CD8-positive, alpha-beta memory T cell (primary cell): ENCODE data around the gene AVPR1B. TPM values are rescaled to one million over a fixed set of nuclear protein-coding genes. Genes with fewer than 3 reads are reported as not detected.

Source experiments
- CTCF ChIA-PET: fragments of 350-600 bp; sonication (Branson Sonifier 250); formaldehyde crosslinking; loops from one replicate; lab custom pipeline; 2021; ENCODE audit warnings: antibody characterized with exemption; lab: Charles Lee
- POLR2A ChIA-PET: fragments of 350-600 bp; sonication (Branson Sonifier 250); formaldehyde crosslinking; loops from one replicate; lab custom pipeline; 2021; ENCODE audit warnings: antibody characterized with exemption; lab: Charles Lee
- DNase-seq, 5 donors: peaks; one replicate each; pipeline versions ENCODE4 v3.0.0 to v3.0.0-alpha.2; 2020 to 2022; ENCODE audit warnings: mixed read lengths in 1 of 5
- H3K27ac ChIP-seq: one replicate; pipeline ENCODE4 v1.7.0; 2013; ENCODE audit warnings: low read depth, mild to moderate bottlenecking, low read length, moderate library complexity
- H3K27me3 ChIP-seq: 2 replicates; pipeline ENCODE4 v1.7.0; 2013; ENCODE audit warnings: low read length, mild to moderate bottlenecking; ENCODE audit not compliant: insufficient read depth, poor library complexity, severe bottlenecking
- H3K36me3 ChIP-seq: 2 replicates; pipeline ENCODE4 v1.7.0; 2013; ENCODE audit warnings: mild to moderate bottlenecking, low read length, moderate library complexity; ENCODE audit not compliant: insufficient read depth
- H3K4me1 ChIP-seq: 2 replicates; pipeline ENCODE4 v1.7.0; 2013; ENCODE audit warnings: mild to moderate bottlenecking, low read length, moderate library complexity; ENCODE audit not compliant: insufficient read depth
- H3K4me3 ChIP-seq: 2 replicates; pipeline ENCODE4 v1.7.0; 2013; ENCODE audit warnings: mild to moderate bottlenecking, low read length
- H3K9me3 ChIP-seq: 2 replicates; pipeline ENCODE4 v1.7.0; 2013; ENCODE audit warnings: mild to moderate bottlenecking, low read length
- H3K27ac Mint-ChIP-seq, 8 donors: one replicate each; pipeline ENCODE4 v1.8.0; 2020 to 2021; ENCODE audit warnings: mixed read lengths in 8 of 8, mild to moderate bottlenecking in 6 of 8, inconsistent platforms in 3 of 8, moderate library complexity in 3 of 8
- H3K27me3 Mint-ChIP-seq, 2 donors: one replicate each; pipeline ENCODE4 v1.8.0; 2020 to 2021; ENCODE audit warnings: mixed read lengths in 2 of 2, mild to moderate bottlenecking in 1 of 2, moderate library complexity in 1 of 2
- H3K36me3 Mint-ChIP-seq, 3 donors: one replicate each; pipeline ENCODE4 v1.8.0; 2020 to 2021; ENCODE audit warnings: mixed read lengths in 3 of 3, inconsistent platforms in 1 of 3, mild to moderate bottlenecking in 1 of 3
- H3K4me1 Mint-ChIP-seq, 3 donors: one replicate each; pipeline ENCODE4 v1.8.0; 2020 to 2021; ENCODE audit warnings: mixed read lengths in 3 of 3, inconsistent platforms in 1 of 3, mild to moderate bottlenecking in 1 of 3
- H3K4me3 Mint-ChIP-seq, 7 donors: one replicate each; pipeline ENCODE4 v1.8.0; 2020 to 2021; ENCODE audit warnings: mixed read lengths in 7 of 7, mild to moderate bottlenecking in 6 of 7, moderate library complexity in 4 of 7, inconsistent platforms in 2 of 7
- H3K9me3 Mint-ChIP-seq, 5 donors: one replicate each; pipeline ENCODE4 v1.8.0; 2020 to 2022; ENCODE audit warnings: mixed read lengths in 5 of 5, mild to moderate bottlenecking in 3 of 5, moderate library complexity in 2 of 5, inconsistent platforms in 1 of 5
- polyA plus RNA-seq: library from polyadenylated mRNA; unstranded; fragments of 300-500 nt; fragmentation: Illumina TruSeq; gene quantifications from one replicate; pipeline ENCODE4 v1.2.3, GENCODE V29; 2021
- total RNA-seq, 2 experiments: library from RNA; stranded (reverse); gene quantifications; one replicate each; pipeline ENCODE4 v1.2.3, GENCODE V29; 2021

The AVPR1B gene
- total and polyA plus RNA-seq, 3 experiments from 2014 or later = not detected

DNA sequence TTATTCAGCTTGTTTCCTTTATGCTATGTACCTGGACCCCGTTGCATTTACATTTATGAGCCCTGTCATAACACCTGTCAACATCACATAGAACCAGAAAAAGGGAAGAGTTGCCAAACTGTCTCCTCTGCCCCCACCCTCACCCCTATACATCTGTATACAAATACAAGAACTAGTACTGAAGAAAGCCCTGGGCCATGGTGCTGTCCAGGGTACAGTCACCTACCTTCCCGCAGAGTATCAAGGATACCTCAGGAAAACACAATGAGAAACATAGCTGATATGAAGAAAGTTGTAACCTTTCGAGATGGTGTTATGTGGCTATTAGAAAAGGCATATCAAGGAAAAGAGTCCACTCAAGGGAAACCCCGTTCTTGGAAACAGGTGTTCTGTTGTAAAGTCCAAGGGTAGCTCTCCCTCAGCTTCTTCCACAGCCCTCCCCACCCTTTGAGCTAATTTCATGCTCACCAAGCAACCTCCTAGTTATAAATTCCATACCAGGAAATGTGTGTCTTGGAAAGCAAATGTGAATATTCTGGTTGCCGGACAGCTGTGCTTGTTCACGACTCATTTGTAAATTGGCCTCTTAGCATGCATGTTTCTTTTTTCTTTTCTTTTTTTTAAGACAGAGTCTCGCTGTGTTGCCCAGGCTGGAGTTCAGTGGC is 16.7 kb upstream of the AVPR1B start:
- DNase-seq = no peak
- no peak overlapping the region for H3K27ac ChIP-seq
- no peaks in the 10 kb centered on the region for H3K4me1 Mint-ChIP-seq
- H3K36me3 ChIP-seq = no peaks in the 10 kb centered on the region
- H3K27me3 Mint-ChIP-seq = peaks cover 21 to 43% of the 10 kb centered on the region in 2 donors
- H3K4me3 ChIP-seq = no peak overlapping the region
- H3K4me1 ChIP-seq = no peaks in the 10 kb centered on the region
- ChIA-PET POLR2A (no interaction called here), CTCF (no interaction called here)
- H3K27me3 ChIP-seq = no peaks in the 10 kb centered on the region
- H3K4me3 Mint-ChIP-seq = no peak overlapping the region
- no peak overlapping the region for H3K27ac Mint-ChIP-seq
- no peaks in the 10 kb centered on the region for H3K9me3 ChIP-seq
- no peaks in the 10 kb centered on the region for H3K9me3 Mint-ChIP-seq
- no peaks in the 10 kb centered on the region for H3K36me3 Mint-ChIP-seq

DNA sequence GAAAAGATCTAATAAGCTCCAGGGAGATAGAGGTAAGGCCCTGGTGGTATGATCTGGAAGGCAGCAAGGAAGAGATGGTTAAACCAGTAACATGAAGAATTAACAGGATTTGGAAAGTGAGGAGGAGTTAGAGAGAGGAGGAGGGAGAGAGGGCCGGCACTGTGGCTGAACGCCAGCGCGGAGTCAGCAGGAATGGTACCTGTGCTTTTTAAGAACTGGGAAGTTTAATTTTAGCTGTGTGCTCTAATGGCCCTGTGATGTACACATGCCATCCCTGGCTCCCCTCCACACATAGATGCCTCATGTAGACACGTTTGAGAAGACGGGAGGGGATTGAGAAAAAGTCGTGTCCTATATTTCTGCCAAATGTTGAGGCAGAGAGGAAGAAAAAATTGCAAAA is 13.8 kb upstream of the AVPR1B start:
- Mint-ChIP-seq H3K4me1 (no peaks in the 10 kb centered on the region), H3K27ac (no peak overlapping the region), H3K36me3 (no peaks in the 10 kb centered on the region), H3K27me3 (peaks cover 19 to 39% of the 10 kb centered on the region in 2 donors), H3K4me3 (no peak overlapping the region), H3K9me3 (no peaks in the 10 kb centered on the region)
- POLR2A ChIA-PET = no interaction called here
- no peak overlapping the region for H3K27ac ChIP-seq
- peaks cover 8% of the 10 kb centered on the region for H3K27me3 ChIP-seq
- CTCF ChIA-PET = no interaction called here
- H3K36me3 ChIP-seq = no peaks in the 10 kb centered on the region
- DNase-seq = no peak
- no peaks in the 10 kb centered on the region for H3K4me1 ChIP-seq
- no peak overlapping the region for H3K4me3 ChIP-seq
- H3K9me3 ChIP-seq = no peaks in the 10 kb centered on the region

DNA sequence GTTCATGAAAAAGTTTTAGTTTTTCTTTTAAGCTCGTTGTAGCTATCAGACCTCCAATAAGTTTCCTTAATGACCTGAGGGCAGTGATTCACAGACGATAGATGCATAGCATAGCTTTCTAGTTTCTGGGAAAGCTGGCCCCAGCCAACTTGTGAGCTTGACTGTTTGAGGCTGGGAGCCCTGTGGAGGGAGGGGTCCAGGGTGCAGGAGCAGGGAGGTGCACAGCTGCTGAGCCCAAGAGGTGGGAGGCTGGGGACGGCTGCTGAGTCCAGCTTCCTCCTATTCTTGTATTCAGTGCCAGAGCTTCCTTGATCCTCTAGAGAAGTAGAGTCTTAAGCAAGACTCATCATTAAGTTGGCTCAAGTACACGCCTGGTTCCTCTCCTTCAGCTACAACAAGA is 11.0 kb upstream of the AVPR1B start:
- Histone ChIP-seq H3K36me3 (no peaks in the 10 kb centered on the region), H3K4me1 (no peaks in the 10 kb centered on the region), H3K4me3 (no peak overlapping the region), H3K27ac (no peak overlapping the region), H3K27me3 (peaks cover 8% of the 10 kb centered on the region), H3K9me3 (no peaks in the 10 kb centered on the region)
- Mint-ChIP-seq H3K27ac (no peak overlapping the region), H3K9me3 (no peaks in the 10 kb centered on the region), H3K27me3 (peaks cover 24 to 45% of the 10 kb centered on the region in 2 donors), H3K36me3 (no peaks in the 10 kb centered on the region), H3K4me3 (no peak overlapping the region), H3K4me1 (no peaks in the 10 kb centered on the region)
- no peak for DNase-seq
- ChIA-PET POLR2A (interaction anchor here (0.6 kb wide), 1 partner anchor 326 kb away, joined by 3 read pairs; no protein-coding TSS in a partner anchor), CTCF (interaction anchor here (1.5 kb wide), 1 partner anchor 9 kb away, joined by 3 read pairs; no protein-coding TSS in a partner anchor)

DNA sequence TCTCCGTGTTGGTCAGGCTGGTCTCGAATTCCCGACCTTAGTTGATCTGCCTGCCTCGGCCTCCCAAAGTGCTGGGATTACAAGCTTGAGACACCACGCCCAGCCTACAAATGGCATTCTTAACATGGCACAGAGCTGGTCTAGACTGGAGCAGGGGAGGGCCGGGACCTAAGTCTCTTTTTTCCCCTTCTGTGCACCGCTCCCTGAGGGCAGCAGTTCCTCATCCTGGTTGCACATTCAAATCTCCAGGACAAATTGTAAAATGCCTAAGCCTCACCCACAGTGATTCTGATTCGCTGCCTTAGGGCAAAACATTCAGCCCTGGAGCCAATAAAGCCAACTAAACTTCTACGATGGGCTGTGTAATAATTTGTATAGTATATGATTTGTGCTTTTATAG is 10.1 kb upstream of the AVPR1B start:
- Mint-ChIP-seq H3K4me3 (no peak overlapping the region), H3K27me3 (peaks cover 26 to 45% of the 10 kb centered on the region in 2 donors), H3K9me3 (peaks cover 0 to 5% (median 3%) of the 10 kb centered on the region in 5 donors), H3K4me1 (no peaks in the 10 kb centered on the region), H3K36me3 (peaks cover 0 to under 1% (median 0%) of the 10 kb centered on the region in 3 donors), H3K27ac (no peak overlapping the region)
- Histone ChIP-seq H3K27ac (no peak overlapping the region), H3K36me3 (no peaks in the 10 kb centered on the region), H3K4me1 (no peaks in the 10 kb centered on the region), H3K4me3 (no peak overlapping the region), H3K9me3 (no peaks in the 10 kb centered on the region), H3K27me3 (peaks cover 8% of the 10 kb centered on the region)
- CTCF ChIA-PET = interaction anchor here (1.5 kb wide), 1 partner anchor 8 kb away, joined by 3 read pairs; no protein-coding TSS in a partner anchor
- DNase-seq = no peak
- POLR2A ChIA-PET = no interaction called here

DNA sequence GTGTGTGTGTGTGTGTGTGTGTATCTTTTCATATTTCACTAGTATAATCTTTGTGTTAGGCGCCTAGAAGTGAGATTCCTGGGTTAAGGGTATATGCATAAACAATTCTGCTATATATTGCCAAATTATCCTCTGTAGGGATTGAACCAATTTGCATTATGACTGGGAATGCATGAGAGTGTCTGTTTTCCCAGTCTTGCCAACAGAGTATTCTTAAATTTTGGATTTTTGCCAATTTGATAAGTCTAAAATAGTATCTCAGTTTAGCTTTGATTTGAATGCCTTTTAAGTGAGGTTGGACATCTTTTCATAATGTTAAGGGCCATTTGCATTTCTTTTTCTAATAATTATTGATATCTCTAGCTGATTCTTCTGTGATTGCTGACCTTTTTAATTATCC is 8.2 kb upstream of the AVPR1B start:
- H3K36me3 Mint-ChIP-seq = peaks cover 0 to 4% (median 4%) of the 10 kb centered on the region in 3 donors
- Histone ChIP-seq H3K4me1 (no peaks in the 10 kb centered on the region), H3K27ac (no peak overlapping the region), H3K4me3 (no peak overlapping the region), H3K27me3 (peaks cover 8% of the 10 kb centered on the region), H3K36me3 (no peaks in the 10 kb centered on the region), H3K9me3 (no peaks in the 10 kb centered on the region)
- no peaks in the 10 kb centered on the region for H3K4me1 Mint-ChIP-seq
- no peak overlapping the region for H3K4me3 Mint-ChIP-seq
- H3K9me3 Mint-ChIP-seq = peaks cover 10 to 22% (median 20%) of the 10 kb centered on the region in 5 donors
- DNase-seq = no peak
- POLR2A ChIA-PET = no interaction called here
- peaks cover 33 to 45% of the 10 kb centered on the region in 2 donors for H3K27me3 Mint-ChIP-seq
- no peak overlapping the region for H3K27ac Mint-ChIP-seq
- CTCF ChIA-PET = no interaction called here

DNA sequence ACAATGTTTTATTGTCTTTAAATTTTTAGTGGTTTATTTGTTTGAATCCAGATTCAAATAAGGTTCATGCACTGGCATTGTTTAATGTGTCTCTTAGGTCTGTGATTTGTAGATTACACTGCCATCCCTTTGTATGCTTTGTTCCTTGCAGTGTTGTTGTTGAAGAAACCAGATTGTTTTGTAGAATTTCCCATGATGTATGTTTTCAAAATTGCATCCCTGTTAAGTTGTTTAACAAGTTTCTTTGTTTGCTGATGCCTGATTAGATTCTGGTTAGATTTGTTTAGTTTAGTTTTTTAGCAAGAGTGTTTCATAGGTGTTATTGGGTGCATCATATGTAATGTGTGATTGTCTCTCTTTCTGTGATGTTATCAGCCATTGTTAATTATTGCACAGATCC is 5.5 kb upstream of the AVPR1B start:
- H3K27me3 Mint-ChIP-seq = peaks cover 38 to 53% of the 10 kb centered on the region in 2 donors
- CTCF ChIA-PET = no interaction called here
- H3K9me3 Mint-ChIP-seq = peaks cover 11 to 24% (median 24%) of the 10 kb centered on the region in 5 donors
- H3K4me3 Mint-ChIP-seq = no peak overlapping the region
- POLR2A ChIA-PET = no interaction called here
- H3K36me3 Mint-ChIP-seq = peaks cover 0 to 4% (median 4%) of the 10 kb centered on the region in 3 donors
- no peak overlapping the region for H3K4me3 ChIP-seq
- peaks cover 9% of the 10 kb centered on the region for H3K27me3 ChIP-seq
- no peak overlapping the region for H3K27ac ChIP-seq
- peaks cover 0 to 5% (median 2%) of the 10 kb centered on the region in 3 donors for H3K4me1 Mint-ChIP-seq
- no peaks in the 10 kb centered on the region for H3K36me3 ChIP-seq
- H3K4me1 ChIP-seq = no peaks in the 10 kb centered on the region
- no peak overlapping the region for H3K27ac Mint-ChIP-seq
- no peak for DNase-seq
- no peaks in the 10 kb centered on the region for H3K9me3 ChIP-seq

DNA sequence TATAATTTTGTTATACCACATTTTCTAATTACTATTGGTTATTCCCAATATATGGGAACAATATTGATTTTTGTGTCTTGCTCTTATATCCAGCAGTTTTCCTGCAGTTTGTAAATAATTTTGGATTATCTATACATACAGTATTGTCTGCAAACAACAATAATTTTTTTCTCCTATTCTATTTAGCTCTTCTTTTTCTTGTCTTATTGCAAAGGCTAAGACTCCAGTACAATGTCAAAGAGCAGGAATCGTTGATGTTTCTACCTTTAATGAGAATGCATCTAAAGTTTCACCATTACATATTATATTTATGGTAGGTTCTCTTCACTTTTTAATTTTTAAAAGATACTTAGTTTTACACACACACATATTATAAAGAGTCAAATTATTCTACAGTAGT is 4.1 kb upstream of the AVPR1B start:
- Mint-ChIP-seq H3K36me3 (peaks cover 0 to 4% (median 4%) of the 10 kb centered on the region in 3 donors), H3K27ac (no peak overlapping the region), H3K27me3 (peaks cover 40 to 56% of the 10 kb centered on the region in 2 donors), H3K4me1 (peaks cover 0 to 12% (median 4%) of the 10 kb centered on the region in 3 donors), H3K4me3 (no peak overlapping the region), H3K9me3 (peaks cover 11 to 24% (median 24%) of the 10 kb centered on the region in 5 donors)
- Histone ChIP-seq H3K27ac (no peak overlapping the region), H3K36me3 (no peaks in the 10 kb centered on the region), H3K9me3 (no peaks in the 10 kb centered on the region), H3K4me3 (no peak overlapping the region), H3K27me3 (peaks cover 7% of the 10 kb centered on the region), H3K4me1 (no peaks in the 10 kb centered on the region)
- POLR2A ChIA-PET = no interaction called here
- no peak for DNase-seq
- CTCF ChIA-PET = no interaction called here

DNA sequence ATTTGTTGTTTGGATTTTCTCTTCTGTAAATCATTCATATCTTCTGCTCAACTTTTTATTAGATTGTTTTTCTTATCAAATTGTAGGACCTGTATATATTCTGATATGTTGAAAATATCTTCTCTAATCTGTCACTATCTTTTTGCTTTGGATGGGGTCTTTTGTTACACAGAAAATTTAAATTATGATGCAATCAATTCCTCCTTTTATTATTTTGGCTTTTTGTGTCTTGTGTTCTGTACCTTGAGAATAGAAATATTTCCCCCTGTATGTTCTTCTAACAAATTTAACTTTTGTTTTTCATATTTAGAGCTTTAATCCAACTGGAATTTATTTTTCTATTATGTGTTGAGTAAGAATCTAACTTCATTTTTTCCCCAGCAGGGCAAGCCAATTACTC is 3.2 kb upstream of the AVPR1B start:
- Histone ChIP-seq H3K27ac (no peak overlapping the region), H3K27me3 (peaks cover 7% of the 10 kb centered on the region), H3K4me3 (no peak overlapping the region), H3K4me1 (no peaks in the 10 kb centered on the region), H3K36me3 (no peaks in the 10 kb centered on the region), H3K9me3 (no peaks in the 10 kb centered on the region)
- H3K4me1 Mint-ChIP-seq = peaks cover 0 to 12% (median 4%) of the 10 kb centered on the region in 3 donors
- peaks cover 40 to 56% of the 10 kb centered on the region in 2 donors for H3K27me3 Mint-ChIP-seq
- H3K4me3 Mint-ChIP-seq = no peak overlapping the region
- CTCF ChIA-PET = no interaction called here
- H3K9me3 Mint-ChIP-seq = peaks cover 11 to 24% (median 24%) of the 10 kb centered on the region in 5 donors
- peaks cover 0 to 4% (median 4%) of the 10 kb centered on the region in 3 donors for H3K36me3 Mint-ChIP-seq
- no peak for DNase-seq
- H3K27ac Mint-ChIP-seq = no peak overlapping the region
- POLR2A ChIA-PET = no interaction called here
